Liver (tissue), 3 donors: ENCODE measurements around the gene GORAB.

Source experiments
- ATF3 ChIP-seq: IDR thresholded peaks from 2 replicates; pipeline ENCODE4 v1.6.1; 2016; ENCODE audit warnings: antibody characterized with exemption
- CTCF ChIP-seq: fragments of 150-350 bp; IDR thresholded peaks from 2 replicates; pipeline ENCODE4 v1.5.1; 2017; ENCODE audit warnings: improper control_type of control experiment, low read depth, low read length; ENCODE audit not compliant: missing input control
- FOXA1 ChIP-seq: IDR thresholded peaks from 2 replicates; pipeline ENCODE4 v1.6.1; 2016; ENCODE audit warnings: antibody characterized with exemption
- GABPA ChIP-seq, 2 donors: IDR thresholded peaks in 1 of 2; conservative IDR thresholded peaks in 1 of 2; 2 replicates each; pipeline ENCODE4 v1.6.1; 2016; ENCODE audit warnings: antibody characterized with exemption in 2 of 2, mild to moderate bottlenecking in 1 of 2, moderate library complexity in 1 of 2
- JUND ChIP-seq, 2 donors: IDR thresholded peaks; 2 replicates each; pipeline ENCODE4 v1.6.1; 2016; ENCODE audit warnings: antibody characterized with exemption in 2 of 2
- MAX ChIP-seq: IDR thresholded peaks from 2 replicates; pipeline ENCODE4 v1.6.1; 2016; ENCODE audit warnings: antibody characterized with exemption
- RAD21 ChIP-seq, 2 donors: IDR thresholded peaks; 2 replicates each; pipeline ENCODE4 v1.6.1; 2016; ENCODE audit warnings: antibody characterized with exemption in 2 of 2, mild to moderate bottlenecking in 2 of 2
- REST ChIP-seq: IDR thresholded peaks from 2 replicates; pipeline ENCODE4 v1.6.1; 2016; ENCODE audit warnings: antibody characterized with exemption, mild to moderate bottlenecking
- RXRA ChIP-seq, 2 donors: IDR thresholded peaks; 2 replicates each; pipeline ENCODE4 v1.6.1; 2017 to 2018; ENCODE audit warnings: antibody characterized with exemption in 2 of 2, mild to moderate bottlenecking in 1 of 2
- SP1 ChIP-seq: IDR thresholded peaks from 2 replicates; pipeline ENCODE4 v1.6.1; 2018; ENCODE audit warnings: antibody characterized with exemption, mild to moderate bottlenecking
- TAF1 ChIP-seq: conservative IDR thresholded peaks from 2 replicates; pipeline ENCODE4 v1.6.1; 2016; ENCODE audit warnings: antibody characterized with exemption, mild to moderate bottlenecking
- YY1 ChIP-seq: IDR thresholded peaks from 2 replicates; pipeline ENCODE4 v1.6.1; 2016; ENCODE audit warnings: antibody characterized with exemption, mild to moderate bottlenecking
- ZBTB33 ChIP-seq: IDR thresholded peaks from 2 replicates; pipeline ENCODE4 v1.6.1; 2016; ENCODE audit warnings: antibody characterized with exemption
- donor health status: healthy.
- donor health status: healthy.

GRCh38 chr1:170534626-170535147, 2.7 kb downstream of the GORAB start:
- no peak for TF ChIP-seq CTCF
- TF ChIP-seq ATF3 = no peak
- TF ChIP-seq GABPA (IDR thresholded peaks at IDR 0.05 in 1 of 2, conservative IDR thresholded peaks at IDR 0.05 in 1 of 2) = no peak
- TF ChIP-seq RAD21 (IDR thresholded peaks at IDR 0.05) = no peak
- TF ChIP-seq JUND (IDR thresholded peaks at IDR 0.05) = no peak
- no peak for TF ChIP-seq REST
- no peak for TF ChIP-seq TAF1
- no peak for TF ChIP-seq MAX
- no peak for TF ChIP-seq SP1
- no peak for TF ChIP-seq FOXA1
- TF ChIP-seq YY1 = no peak
- no peak for TF ChIP-seq ZBTB33
- no peak for TF ChIP-seq RXRA (IDR thresholded peaks at IDR 0.05)
